Measurements from ENCODE around the gene CD68.

CD68 gene

GRCh38 chr17:7579001-7579833, at the start of gene CD68:
Gene CD68, plus strand, starts transcription at chr17:7579638. Its CDS starts 40 bp downstream, at chr17:7579678.
- DNase-seq: peak; percentile 92

- DNase-seq: no peak
Observed at GRCh38 chr17:7530023-7530900, 49.2 kb upstream of the CD68 start.

- DNase-seq: no peak
Observed at GRCh38 chr17:7538050-7538449, 41.4 kb upstream of the CD68 start.

GRCh38 chr17:7538891-7539545, 40.4 kb upstream of the CD68 start:
- DNase-seq: no peak

GRCh38 chr17:7541074-7541621, 38.3 kb upstream of the CD68 start:
- no peak for DNase-seq

GRCh38 chr17:7544911-7545310, 34.5 kb upstream of the CD68 start:
- no peak for DNase-seq

- peak; percentile 27 for DNase-seq
Observed at GRCh38 chr17:7548585-7549400, 30.6 kb upstream of the CD68 start, which contains the start of gene TNFSF12. Gene TNFSF12, plus strand, starts transcription at chr17:7549058. Its CDS starts 96 bp downstream, at chr17:7549154.

- DNase-seq: no peak
Observed at GRCh38 chr17:7549401-7550055, 29.9 kb upstream of the CD68 start.

GRCh38 chr17:7550344-7550743, 29.1 kb upstream of the CD68 start:
- DNase-seq: no peak

- no peak for DNase-seq
Observed at GRCh38 chr17:7551396-7551795, 28.0 kb upstream of the CD68 start.

- DNase-seq: no peak
Observed at GRCh38 chr17:7552621-7553051, 26.8 kb upstream of the CD68 start.

- DNase-seq: no peak
Observed at GRCh38 chr17:7553356-7553755, 26.1 kb upstream of the CD68 start.

- DNase-seq: peak; percentile 54
Observed at GRCh38 chr17:7555320-7555948, 24.0 kb upstream of the CD68 start.

GRCh38 chr17:7556627-7557026, 22.8 kb upstream of the CD68 start:
- DNase-seq: no peak

- DNase-seq: no peak
Observed at GRCh38 chr17:7557147-7557764, 22.2 kb upstream of the CD68 start.

- no peak for DNase-seq
Observed at GRCh38 chr17:7557775-7558543, 21.5 kb upstream of the CD68 start.

- DNase-seq: no peak
Observed at GRCh38 chr17:7558544-7559319, 20.7 kb upstream of the CD68 start, which contains the start of gene TNFSF13. Gene TNFSF13, plus strand, starts transcription at chr17:7558750. Its CDS starts 290 bp downstream, at chr17:7559040.

GRCh38 chr17:7559320-7560171, 19.9 kb upstream of the CD68 start:
- DNase-seq: no peak

Measured in NCI-H82 (cell line).